ENCODE data around the gene PEG3.

DNA sequence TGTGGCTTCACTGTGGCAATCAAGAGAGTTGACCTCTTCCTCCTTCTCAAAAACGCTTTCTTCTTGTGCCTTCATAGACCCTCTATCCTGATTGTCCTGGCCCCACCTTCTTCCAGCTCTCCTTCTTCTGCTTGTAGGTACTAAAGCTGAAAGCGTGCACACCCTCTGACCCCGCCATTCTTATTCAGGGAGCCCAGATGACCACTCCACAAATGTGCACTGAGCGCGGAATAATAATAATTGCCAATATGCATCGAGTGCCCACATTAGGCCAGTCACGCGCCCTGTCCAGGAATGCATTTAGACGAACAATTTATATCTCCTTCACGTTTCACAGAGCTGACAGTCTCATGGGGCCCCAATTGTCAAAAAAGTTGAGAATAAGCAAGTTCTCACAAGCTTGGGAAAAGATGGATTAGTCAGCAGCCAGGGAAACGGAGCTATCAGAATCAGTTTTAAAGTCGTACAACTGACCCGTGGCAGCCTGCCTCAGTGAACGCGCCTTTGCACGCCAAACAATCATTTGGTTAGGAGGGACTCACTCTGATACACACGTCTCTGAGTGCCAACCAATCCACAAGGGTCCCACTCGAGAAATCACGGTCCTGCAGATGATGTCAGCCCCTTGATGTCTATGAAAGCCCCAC is 36.7 kb upstream of the PEG3 start:
- TF ChIP-seq HNF4A (conservative IDR thresholded peaks at IDR 0.05): no peak
- no peak for TF ChIP-seq TAF1 (conservative IDR thresholded peaks at IDR 0.05)
- TF ChIP-seq, protein P1, sequence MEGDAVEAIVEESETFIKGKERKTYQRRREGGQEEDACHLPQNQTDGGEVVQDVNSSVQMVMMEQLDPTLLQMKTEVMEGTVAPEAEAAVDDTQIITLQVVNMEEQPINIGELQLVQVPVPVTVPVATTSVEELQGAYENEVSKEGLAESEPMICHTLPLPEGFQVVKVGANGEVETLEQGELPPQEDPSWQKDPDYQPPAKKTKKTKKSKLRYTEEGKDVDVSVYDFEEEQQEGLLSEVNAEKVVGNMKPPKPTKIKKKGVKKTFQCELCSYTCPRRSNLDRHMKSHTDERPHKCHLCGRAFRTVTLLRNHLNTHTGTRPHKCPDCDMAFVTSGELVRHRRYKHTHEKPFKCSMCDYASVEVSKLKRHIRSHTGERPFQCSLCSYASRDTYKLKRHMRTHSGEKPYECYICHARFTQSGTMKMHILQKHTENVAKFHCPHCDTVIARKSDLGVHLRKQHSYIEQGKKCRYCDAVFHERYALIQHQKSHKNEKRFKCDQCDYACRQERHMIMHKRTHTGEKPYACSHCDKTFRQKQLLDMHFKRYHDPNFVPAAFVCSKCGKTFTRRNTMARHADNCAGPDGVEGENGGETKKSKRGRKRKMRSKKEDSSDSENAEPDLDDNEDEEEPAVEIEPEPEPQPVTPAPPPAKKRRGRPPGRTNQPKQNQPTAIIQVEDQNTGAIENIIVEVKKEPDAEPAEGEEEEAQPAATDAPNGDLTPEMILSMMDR (IDR thresholded peaks at IDR 0.05; ENCODE audit: low read depth, low read length, missing input control): no peak
- no peak for TF ChIP-seq RAD21 (IDR thresholded peaks at IDR 0.05)
- TF ChIP-seq, protein P2, sequence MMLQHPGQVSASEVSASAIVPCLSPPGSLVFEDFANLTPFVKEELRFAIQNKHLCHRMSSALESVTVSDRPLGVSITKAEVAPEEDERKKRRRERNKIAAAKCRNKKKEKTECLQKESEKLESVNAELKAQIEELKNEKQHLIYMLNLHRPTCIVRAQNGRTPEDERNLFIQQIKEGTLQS (IDR thresholded peaks at IDR 0.05): no peak
- TF ChIP-seq, protein P3, sequence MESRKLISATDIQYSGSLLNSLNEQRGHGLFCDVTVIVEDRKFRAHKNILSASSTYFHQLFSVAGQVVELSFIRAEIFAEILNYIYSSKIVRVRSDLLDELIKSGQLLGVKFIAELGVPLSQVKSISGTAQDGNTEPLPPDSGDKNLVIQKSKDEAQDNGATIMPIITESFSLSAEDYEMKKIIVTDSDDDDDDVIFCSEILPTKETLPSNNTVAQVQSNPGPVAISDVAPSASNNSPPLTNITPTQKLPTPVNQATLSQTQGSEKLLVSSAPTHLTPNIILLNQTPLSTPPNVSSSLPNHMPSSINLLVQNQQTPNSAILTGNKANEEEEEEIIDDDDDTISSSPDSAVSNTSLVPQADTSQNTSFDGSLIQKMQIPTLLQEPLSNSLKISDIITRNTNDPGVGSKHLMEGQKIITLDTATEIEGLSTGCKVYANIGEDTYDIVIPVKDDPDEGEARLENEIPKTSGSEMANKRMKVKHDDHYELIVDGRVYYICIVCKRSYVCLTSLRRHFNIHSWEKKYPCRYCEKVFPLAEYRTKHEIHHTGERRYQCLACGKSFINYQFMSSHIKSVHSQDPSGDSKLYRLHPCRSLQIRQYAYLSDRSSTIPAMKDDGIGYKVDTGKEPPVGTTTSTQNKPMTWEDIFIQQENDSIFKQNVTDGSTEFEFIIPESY (IDR thresholded peaks at IDR 0.05): no peak
- no peak for TF ChIP-seq EGR1 (IDR thresholded peaks at IDR 0.05; ENCODE audit: low read depth in 2 of 2)
- TF ChIP-seq JUND (IDR thresholded peaks at IDR 0.05): no peak
- no peak for TF ChIP-seq YY1 (IDR thresholded peaks at IDR 0.05)
- TF ChIP-seq, protein P4, sequence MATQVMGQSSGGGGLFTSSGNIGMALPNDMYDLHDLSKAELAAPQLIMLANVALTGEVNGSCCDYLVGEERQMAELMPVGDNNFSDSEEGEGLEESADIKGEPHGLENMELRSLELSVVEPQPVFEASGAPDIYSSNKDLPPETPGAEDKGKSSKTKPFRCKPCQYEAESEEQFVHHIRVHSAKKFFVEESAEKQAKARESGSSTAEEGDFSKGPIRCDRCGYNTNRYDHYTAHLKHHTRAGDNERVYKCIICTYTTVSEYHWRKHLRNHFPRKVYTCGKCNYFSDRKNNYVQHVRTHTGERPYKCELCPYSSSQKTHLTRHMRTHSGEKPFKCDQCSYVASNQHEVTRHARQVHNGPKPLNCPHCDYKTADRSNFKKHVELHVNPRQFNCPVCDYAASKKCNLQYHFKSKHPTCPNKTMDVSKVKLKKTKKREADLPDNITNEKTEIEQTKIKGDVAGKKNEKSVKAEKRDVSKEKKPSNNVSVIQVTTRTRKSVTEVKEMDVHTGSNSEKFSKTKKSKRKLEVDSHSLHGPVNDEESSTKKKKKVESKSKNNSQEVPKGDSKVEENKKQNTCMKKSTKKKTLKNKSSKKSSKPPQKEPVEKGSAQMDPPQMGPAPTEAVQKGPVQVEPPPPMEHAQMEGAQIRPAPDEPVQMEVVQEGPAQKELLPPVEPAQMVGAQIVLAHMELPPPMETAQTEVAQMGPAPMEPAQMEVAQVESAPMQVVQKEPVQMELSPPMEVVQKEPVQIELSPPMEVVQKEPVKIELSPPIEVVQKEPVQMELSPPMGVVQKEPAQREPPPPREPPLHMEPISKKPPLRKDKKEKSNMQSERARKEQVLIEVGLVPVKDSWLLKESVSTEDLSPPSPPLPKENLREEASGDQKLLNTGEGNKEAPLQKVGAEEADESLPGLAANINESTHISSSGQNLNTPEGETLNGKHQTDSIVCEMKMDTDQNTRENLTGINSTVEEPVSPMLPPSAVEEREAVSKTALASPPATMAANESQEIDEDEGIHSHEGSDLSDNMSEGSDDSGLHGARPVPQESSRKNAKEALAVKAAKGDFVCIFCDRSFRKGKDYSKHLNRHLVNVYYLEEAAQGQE (IDR thresholded peaks at IDR 0.05): no peak

Measured in liver (tissue), 3 donors.